ENCODE data around the gene TRIM3. TPM values are rescaled to one million over a fixed set of nuclear protein-coding genes. Genes with fewer than 3 reads are reported as not detected.
A peak's percentile ranks its signal among the peaks of the same experiment; 100 is the strongest.

TRIM3 gene
- total RNA-seq, 1 experiment from 2014 or later = 14.4 TPM

DNA sequence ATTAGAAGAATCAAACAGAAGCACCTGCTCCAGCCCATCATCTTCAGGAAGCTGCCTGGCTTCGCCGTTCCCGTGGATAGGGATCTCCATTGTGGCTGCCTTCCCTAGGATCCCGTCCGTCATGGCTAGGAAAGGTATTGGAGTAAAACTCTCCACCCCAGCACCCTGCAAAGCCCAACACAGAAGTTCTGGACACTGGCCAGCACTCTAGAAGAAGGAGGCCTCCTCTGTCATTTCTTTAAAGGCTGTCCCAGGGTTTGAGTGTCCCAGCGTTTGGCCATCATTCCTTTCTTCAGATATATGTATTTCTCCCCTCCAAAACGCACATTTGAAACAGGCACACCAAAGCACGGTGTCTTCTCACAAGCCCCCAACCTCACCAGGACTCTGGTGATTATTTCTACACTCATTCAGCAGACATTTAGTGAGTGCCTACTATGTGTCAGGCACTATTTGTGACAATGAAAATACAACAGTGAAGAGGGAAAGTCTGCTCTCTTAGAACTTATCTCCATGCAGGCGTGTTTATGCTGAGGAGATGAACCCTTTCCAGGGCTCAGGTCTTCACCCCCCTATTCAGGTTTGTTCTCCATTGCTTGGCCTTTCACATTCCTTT is 6.7 kb upstream of the TRIM3 start:
- Histone ChIP-seq H3K9me3 (ENCODE audit: control insufficient read depth, low read depth, low read length) (no peaks in the 10 kb centered on the region), H2BK20ac (ENCODE audit: low read depth, low read length, poor library complexity, severe bottlenecking) (no peak overlapping the region), H2BK15ac (ENCODE audit: low read depth, low read length) (no peak overlapping the region), H4K91ac (ENCODE audit: insufficient read length, low read depth, low read length) (no peak overlapping the region), H3K23me2 (ENCODE audit: insufficient read length, low read depth, low read length, poor library complexity, severe bottlenecking) (peaks cover 13% of the 10 kb centered on the region), H3K27ac (ENCODE audit: insufficient read length, low read depth, low read length) (no peak overlapping the region), H3K56ac (ENCODE audit: insufficient read length, low read depth, low read length) (no peak overlapping the region), H3K27me3 (ENCODE audit: insufficient read depth, low read length) (no peaks in the 10 kb centered on the region), H3K9ac (ENCODE audit: extremely low read depth, insufficient read length, low read length) (peak overlapping the region; percentile 67), H3T11ph (ENCODE audit: low read length) (no peak overlapping the region), H3K79me1 (ENCODE audit: insufficient read depth, low read depth, low read length, poor library complexity, severe bottlenecking) (peaks cover 16% of the 10 kb centered on the region), H3K4me1 (ENCODE audit: insufficient read depth, low read length) (no peaks in the 10 kb centered on the region; the same call in 1 of the 2 replicates), H3K14ac (ENCODE audit: insufficient read depth, low read length) (peak overlapping the region; percentile 33), H3K4me2 (ENCODE audit: insufficient read depth, insufficient read length, low read length) (peak overlapping the region; percentile 90), H4K8ac (replicated peaks; ENCODE audit: insufficient read length, low read depth, low read length) (no peak overlapping the region), H2BK12ac (ENCODE audit: insufficient read length, low read depth, low read length) (no peak overlapping the region), H4K5ac (ENCODE audit: insufficient read length, low read depth, low read length) (no peak overlapping the region), H3K18ac (ENCODE audit: insufficient read length, low read depth, low read length) (no peak overlapping the region), H2BK5ac (ENCODE audit: insufficient read length, low read length) (no peak overlapping the region), H2BK120ac (ENCODE audit: low read depth, low read length, poor library complexity, severe bottlenecking) (no peak overlapping the region), H2AK5ac (ENCODE audit: insufficient read length, low read length) (no peak overlapping the region), H3K4ac (ENCODE audit: low read depth, low read length) (no peak overlapping the region), H2AFZ (ENCODE audit: low read length) (no peak overlapping the region), H3K23ac (ENCODE audit: insufficient read length, low read depth, low read length) (no peak overlapping the region), H3K79me2 (ENCODE audit: insufficient read depth, low read length) (peaks cover 18% of the 10 kb centered on the region; the same call in 1 of the 2 replicates), H4K20me1 (ENCODE audit: control insufficient read depth, insufficient read depth, insufficient read length) (no peaks in the 10 kb centered on the region)
- no CpG with 5 or more reads among the region's 9 CpGs for WGBS (ENCODE audit: extremely low coverage, insufficient read length, low lambda C conversion rate)
- Mint-ChIP-seq H3K4me1 (peaks cover 17 to 19% of the 10 kb centered on the region in 2 experiments), H3K27ac (peak overlapping the region; percentile 96 to 100 (median 98); a peak in 5 of 7 replicates), H3K27me3 (ENCODE audit: low read depth) (no peaks in the 10 kb centered on the region; the same call in 1 of the 2 replicates), H3K4me3 (peak overlapping the region; percentile 98 to 99), H3K36me3 (ENCODE audit: insufficient read depth in 1 of 3, low read depth in 3 of 3) (peaks cover 44 to 54% (median 50%) of the 10 kb centered on the region in 3 experiments), H3K9me3 (no peaks in the 10 kb centered on the region)
- no peak for DNase-seq
- TF ChIP-seq, protein P1, sequence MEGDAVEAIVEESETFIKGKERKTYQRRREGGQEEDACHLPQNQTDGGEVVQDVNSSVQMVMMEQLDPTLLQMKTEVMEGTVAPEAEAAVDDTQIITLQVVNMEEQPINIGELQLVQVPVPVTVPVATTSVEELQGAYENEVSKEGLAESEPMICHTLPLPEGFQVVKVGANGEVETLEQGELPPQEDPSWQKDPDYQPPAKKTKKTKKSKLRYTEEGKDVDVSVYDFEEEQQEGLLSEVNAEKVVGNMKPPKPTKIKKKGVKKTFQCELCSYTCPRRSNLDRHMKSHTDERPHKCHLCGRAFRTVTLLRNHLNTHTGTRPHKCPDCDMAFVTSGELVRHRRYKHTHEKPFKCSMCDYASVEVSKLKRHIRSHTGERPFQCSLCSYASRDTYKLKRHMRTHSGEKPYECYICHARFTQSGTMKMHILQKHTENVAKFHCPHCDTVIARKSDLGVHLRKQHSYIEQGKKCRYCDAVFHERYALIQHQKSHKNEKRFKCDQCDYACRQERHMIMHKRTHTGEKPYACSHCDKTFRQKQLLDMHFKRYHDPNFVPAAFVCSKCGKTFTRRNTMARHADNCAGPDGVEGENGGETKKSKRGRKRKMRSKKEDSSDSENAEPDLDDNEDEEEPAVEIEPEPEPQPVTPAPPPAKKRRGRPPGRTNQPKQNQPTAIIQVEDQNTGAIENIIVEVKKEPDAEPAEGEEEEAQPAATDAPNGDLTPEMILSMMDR (conservative IDR thresholded peaks at IDR 0.05) = no peak

Data from H9 (cell line).